Stimulated activated CD4-positive, alpha-beta T cell treated with anti-CD3 and anti-CD28 coated beads, Interleukin-15, amount 100 ng/mL, for 24 hours (primary cell): ENCODE measurements around the gene PDLIM5.
"Not testable (repeated sequence)": the region's sequence is repeated elsewhere in the genome, so short reads cannot be mapped to it uniquely, and the experiment has no call there.

ENCODE experiments used
- DNase-seq: peaks from one replicate; pipeline ENCODE4 v3.0.0-alpha.2; 2020

Gene PDLIM5, protein sequence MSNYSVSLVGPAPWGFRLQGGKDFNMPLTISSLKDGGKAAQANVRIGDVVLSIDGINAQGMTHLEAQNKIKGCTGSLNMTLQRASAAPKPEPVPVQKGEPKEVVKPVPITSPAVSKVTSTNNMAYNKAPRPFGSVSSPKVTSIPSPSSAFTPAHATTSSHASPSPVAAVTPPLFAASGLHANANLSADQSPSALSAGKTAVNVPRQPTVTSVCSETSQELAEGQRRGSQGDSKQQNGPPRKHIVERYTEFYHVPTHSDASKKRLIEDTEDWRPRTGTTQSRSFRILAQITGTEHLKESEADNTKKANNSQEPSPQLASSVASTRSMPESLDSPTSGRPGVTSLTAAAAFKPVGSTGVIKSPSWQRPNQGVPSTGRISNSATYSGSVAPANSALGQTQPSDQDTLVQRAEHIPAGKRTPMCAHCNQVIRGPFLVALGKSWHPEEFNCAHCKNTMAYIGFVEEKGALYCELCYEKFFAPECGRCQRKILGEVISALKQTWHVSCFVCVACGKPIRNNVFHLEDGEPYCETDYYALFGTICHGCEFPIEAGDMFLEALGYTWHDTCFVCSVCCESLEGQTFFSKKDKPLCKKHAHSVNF

DNA sequence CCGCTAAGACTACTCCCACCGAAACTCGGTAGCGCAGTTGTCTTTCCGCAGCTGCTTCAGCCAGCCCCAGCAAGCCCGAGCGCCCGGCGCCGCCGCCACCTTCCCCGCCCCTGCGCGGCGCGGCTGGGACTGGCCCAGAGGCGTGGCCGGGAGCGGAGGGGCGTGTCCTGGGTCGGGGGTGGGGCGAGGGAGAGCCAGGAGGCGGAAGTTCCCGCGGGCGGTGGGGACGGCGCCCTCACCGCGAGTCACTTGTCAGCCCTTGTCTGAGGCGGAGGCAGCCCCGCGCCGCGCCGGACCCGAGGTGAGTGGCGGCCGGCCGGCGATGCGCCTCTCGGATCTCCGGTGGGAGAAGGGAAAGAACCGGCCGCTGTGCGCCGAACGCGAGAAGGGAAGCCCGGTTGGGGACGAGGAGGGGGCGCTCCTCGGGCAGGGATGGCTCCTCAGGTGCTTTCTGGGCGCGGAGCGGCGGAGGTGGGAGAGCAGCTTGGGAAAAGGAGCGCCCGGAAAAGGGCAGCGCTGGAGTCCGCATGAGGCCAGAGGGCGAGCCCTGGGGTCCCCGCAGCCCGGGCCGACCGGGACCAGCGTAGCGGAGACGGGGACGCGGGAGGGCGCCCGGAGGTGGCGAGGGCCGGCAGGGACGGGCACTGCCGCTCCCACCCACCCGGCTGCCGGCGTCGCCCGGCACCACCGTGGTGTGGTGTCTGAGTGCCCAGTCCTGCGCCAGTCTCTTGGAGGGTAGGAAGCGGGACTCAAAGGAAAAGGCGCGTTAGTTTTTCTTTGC is at the start of gene PDLIM5:
Gene PDLIM5, plus strand, starts transcription at position 248 of the 781 bp plus-strand sequence. CDS start 3,347 bp downstream, outside the sequence.
- peak; percentile 91 for DNase-seq

GRCh38 chr4:94402439-94402838 is 49.3 kb upstream of the PDLIM5 start:
- not testable (repeated sequence) for DNase-seq

DNA sequence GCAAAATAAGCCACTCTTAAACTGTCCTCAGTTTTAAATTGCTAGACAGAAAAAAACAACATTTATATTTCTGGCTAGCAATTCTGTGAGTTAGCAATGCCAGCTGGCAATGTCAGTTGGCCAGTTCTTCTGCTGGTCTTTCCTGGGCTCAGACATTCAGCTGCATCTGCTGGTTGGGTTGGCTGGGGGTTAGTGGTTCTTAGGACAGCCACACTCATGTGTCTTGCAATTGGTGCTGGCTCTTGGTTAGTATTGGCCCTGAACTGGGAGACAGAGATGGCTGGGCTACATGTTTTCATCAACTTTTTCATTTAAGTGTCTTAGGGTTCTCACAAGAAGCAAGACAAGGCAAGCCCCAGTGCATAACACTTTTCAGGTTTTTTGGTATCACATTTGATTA is 48.0 kb upstream of the PDLIM5 start:
- DNase-seq, result no peak

GRCh38 chr4:94406668-94407437 is 44.9 kb upstream of the PDLIM5 start:
- peak; percentile 68 for DNase-seq

DNA sequence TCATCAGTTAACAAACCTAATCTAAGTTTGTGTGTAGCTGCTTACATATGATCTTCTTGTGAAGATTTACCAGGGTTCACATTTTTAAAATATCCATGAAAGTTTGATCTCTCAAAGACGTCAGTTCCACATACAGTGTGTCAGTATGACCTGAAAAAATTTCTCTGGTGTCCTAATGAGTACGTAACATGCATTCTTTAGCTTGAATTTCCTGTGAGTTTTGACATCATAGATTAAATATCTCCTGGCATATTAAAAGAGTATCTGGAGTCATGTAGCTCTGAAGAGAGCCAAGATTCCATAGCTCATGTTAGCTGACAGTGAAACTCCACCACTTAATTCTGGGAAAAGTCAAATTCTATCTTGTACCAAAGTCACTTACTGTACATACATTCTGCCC is 43.9 kb upstream of the PDLIM5 start:
- no peak for DNase-seq

DNA sequence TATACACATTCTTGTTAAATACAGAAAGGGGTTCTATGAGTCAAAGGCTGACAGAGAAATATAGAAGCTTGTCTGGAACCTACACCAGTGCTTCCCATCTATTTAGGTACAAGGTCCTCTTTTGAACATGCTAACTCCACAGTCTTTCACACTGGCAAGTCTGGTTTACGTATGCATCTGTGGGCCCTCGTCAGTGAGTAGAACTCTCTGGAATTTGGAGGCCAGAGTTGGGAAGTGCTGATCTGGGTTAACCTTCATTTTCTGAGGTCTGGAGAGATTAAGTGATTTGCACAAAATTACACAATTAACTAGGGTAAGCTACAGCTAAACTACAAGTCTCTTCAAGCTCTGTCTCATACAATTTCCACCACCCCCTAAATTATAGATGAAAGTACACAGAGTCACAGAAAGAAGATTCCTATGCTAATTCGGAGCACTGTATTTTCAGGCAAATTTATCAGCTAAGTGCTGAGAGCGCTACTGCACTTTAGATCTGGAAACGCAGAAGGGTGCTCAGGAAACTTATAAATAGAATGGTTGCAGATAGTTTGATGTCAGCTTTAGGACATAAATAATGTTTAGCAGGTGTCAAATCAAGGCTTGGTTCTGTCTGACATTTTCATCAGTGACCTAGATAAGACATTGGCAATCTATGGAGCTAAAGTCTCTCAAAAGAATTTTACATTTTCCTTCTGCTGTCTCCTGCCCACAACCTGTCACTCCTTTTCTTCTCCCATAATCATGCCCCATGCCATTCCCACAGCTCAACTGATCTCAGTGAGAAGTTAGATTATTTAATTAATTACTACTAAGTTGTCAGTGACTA is 43.0 kb upstream of the PDLIM5 start:
- DNase-seq, result no peak

DNA sequence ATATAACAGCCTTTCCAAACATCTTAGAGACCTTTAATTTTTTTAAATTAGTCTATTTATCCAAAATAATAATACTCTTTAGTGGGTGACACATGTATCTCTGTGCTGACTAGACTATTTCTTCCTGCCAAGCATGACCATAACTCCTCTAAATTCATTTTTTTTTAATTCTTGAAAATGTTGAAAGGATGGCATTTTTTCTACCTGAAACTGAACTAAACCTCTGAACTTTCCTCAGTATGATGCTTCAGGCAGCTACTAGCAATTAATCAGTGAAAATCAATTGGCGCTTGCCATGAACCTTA is 42.4 kb upstream of the PDLIM5 start:
- DNase-seq, result no peak

DNA sequence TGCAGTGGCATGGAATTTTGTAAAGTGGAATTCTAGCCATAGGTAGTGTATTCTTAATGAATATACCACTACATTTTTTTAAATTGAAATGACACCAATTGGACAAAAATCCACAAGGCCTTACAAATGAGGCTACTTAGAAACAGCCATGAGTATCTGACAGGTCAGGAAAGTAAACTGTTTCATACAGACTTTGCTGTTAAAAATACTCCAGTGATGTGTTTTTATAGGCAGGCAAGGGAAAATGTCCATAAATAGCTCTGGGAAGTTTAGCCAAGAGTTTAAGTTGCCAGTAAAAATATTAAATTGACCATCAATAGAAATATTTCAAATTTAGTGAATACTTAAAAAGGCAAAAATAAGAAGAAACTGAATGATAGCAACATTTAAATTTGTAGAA is 41.8 kb upstream of the PDLIM5 start:
- DNase-seq, result no peak

- DNase-seq, result no peak
Measured at GRCh38 chr4:94410678-94411206, 41.0 kb upstream of the PDLIM5 start.

DNA sequence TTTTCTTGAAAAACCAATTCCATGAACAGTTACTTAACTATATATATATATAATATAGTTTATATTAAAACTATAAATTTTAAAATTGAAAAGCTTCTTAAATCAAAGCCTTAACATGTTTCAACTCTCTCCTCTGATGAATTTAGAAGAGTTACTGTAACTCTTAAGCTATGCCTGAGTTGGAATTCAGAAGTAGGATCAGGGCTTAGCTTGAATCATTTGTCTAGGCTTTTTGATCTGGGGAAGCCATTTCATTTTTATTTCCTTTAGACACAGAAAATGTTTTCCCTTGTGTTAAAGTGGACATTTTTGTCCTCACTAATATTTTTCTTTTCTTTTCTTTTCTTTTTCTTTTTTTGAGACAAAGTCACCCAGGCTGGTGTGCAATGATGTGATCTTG is 40.4 kb upstream of the PDLIM5 start:
- no peak for DNase-seq

DNA sequence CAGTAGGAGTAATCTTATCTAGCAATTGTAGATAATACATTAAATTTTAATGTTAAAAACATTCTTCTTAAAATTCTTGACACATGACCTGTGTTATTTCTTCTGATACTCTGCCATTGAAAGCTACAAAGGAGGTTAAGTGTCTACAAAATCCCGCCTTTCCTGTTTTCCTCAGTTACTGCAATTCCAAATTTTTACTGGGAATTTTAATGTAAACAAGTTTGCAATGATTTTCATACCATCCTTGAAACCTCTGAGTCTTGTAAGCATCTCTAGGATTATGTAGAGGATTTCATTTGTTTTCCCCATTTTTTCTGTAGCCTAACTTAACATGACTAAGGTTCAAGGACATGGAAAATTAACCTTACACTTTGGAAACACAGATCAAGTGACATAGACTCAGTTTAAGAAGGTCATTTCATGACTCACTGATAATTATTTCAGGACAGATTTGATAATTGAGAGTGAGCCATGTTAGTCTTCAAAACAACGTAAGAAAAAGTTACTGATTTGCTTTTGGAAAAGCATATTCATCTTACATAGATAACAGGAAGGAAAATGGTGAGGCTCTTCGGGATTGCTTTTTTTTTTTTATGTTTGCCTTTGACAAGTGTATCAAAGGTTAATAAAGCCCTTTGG is 39.6 kb upstream of the PDLIM5 start:
- DNase-seq, result no peak

DNA sequence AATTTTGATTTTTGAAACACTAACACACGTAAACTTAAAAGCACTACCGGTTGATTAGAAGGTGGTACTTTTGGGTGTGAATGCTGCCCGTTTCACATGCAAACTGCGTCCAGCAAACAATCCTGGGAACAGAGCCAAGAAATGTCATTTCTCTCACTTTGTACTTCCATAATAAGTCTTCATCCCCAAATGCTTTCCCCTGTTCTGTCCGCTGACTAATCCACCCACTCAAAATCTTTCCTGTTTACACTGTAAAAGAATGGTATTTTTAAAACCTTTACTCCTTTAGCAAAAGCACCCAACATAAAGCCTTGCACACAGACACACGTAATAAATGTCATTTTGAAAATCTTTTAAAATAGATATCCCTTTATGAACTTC is 39.1 kb upstream of the PDLIM5 start:
- DNase-seq, result no peak

- DNase-seq, result no peak
Measured at GRCh38 chr4:94413085-94413840, 38.5 kb upstream of the PDLIM5 start.

GRCh38 chr4:94414907-94415306 is 36.8 kb upstream of the PDLIM5 start:
- DNase-seq, result no peak

- no peak for DNase-seq
Measured at GRCh38 chr4:94415448-94415847, 36.3 kb upstream of the PDLIM5 start.

- DNase-seq, result no peak
Measured at GRCh38 chr4:94416335-94416734, 35.4 kb upstream of the PDLIM5 start.

DNA sequence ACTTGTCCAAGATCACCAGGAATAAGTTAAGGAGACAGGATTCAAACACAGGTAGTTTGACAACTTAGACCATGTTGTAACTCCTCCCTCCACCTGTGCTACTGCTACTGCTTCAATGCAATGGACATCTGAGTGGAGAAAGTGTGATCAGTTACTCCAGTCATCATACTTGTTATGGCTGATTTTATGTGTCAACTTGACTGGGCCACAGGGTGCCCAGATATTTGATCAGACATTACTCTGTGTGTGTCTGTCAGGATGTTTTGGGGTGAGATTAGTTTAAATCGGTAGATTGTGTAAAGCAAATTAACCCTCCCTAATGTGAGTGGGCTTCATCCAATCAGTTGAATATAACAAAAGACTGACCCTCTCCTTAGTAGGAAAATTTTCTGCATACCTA is 34.8 kb upstream of the PDLIM5 start:
- DNase-seq, result no peak

- no peak for DNase-seq
Measured at GRCh38 chr4:94419549-94419948, 32.2 kb upstream of the PDLIM5 start.

- DNase-seq, result no peak
Measured at GRCh38 chr4:94419956-94420355, 31.8 kb upstream of the PDLIM5 start.

DNA sequence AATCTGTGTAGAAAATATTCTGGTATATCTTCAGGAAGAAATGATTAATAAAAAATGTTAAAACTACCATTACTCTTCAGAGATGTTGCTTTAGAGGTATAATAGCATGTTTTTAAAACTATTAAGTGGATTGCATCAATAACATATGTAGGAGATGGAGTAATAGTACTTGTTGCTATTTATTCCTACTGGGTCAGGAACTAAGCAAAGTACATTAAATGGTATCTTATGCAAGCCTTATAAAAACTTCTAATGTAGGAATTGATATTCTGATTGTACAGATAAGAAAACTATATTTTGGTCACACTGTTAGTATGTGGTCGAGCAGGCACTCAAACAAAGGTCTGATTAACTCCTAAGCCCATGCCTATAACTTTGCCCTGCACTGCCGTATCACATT is 31.4 kb upstream of the PDLIM5 start:
- no peak for DNase-seq

- DNase-seq, result no peak
Measured at GRCh38 chr4:94426783-94427182, 25.0 kb upstream of the PDLIM5 start.
